Gastrocnemius medialis (tissue), 4 donors: ENCODE measurements around the gene VEZF1. TPM values are rescaled to one million over a fixed set of nuclear protein-coding genes. Genes with fewer than 3 reads are reported as not detected.

ENCODE experiments used
- ATAC-seq, 2 donors: fragments of 150-250 bp; one replicate each; pipeline ENCODE4 v1.9.1; 2016
- DNase-seq, 2 donors: peaks; one replicate each; pipeline ENCODE4 v3.0.0-alpha.2; 2019
- H3K27ac ChIP-seq, 4 donors: fragments of 200-600 bp; sonication (generic); 1 replicate in 1 of 4; 2 replicates in 3 of 4; pipeline ENCODE4 v1.5.1; 2016 to 2018; ENCODE audit warnings: mild to moderate bottlenecking in 2 of 4, moderate library complexity in 1 of 4
- H3K27me3 ChIP-seq, 3 donors: fragments of 200-600 bp; sonication (generic) in 2 of 3; 1 replicate in 1 of 3; 2 replicates in 2 of 3; pipeline versions ENCODE4 v1.5.1 to v1.6.0; 2016 to 2019; ENCODE audit warnings: mild to moderate bottlenecking in 1 of 3, moderate library complexity in 1 of 3
- H3K36me3 ChIP-seq, 2 donors: fragments of 200-600 bp; sonication (generic) in 1 of 2; one replicate each; pipeline ENCODE4 v1.5.1; 2017 to 2018
- H3K4me1 ChIP-seq, 2 donors: fragments of 200-600 bp; sonication (generic) in 1 of 2; one replicate each; pipeline ENCODE4 v1.5.1; 2016 to 2017; ENCODE audit warnings: mild to moderate bottlenecking in 2 of 2
- H3K4me3 ChIP-seq, 4 donors: fragments of 200-600 bp; sonication (generic) in 3 of 4; 1 replicate in 1 of 4; 2 replicates in 3 of 4; pipeline ENCODE4 v1.5.1; 2016 to 2019; ENCODE audit warnings: mild to moderate bottlenecking in 2 of 4
- H3K9me3 ChIP-seq, 3 donors: fragments of 200-600 bp; sonication (generic) in 2 of 3; 1 replicate in 1 of 3; 2 replicates in 2 of 3; pipeline ENCODE4 v1.5.1; 2016 to 2019
- POLR2A ChIP-seq, 2 donors: fragments of 450-650 bp; IDR thresholded peaks; one replicate each; pipeline ENCODE4 v1.6.1; 2017; ENCODE audit warnings: antibody characterized with exemption in 2 of 2, mild to moderate bottlenecking in 2 of 2, moderate library complexity in 2 of 2
- in situ Hi-C, 4 donors: fragments of 200-750 bp; cut with MboI; loops; one replicate each; pipeline versions ENCODE4 v1.15.0 to v1.8.0; 2017; ENCODE audit warnings: low sequenced_read_pairs in 4 of 4
- intact Hi-C: fragments of 100-400 bp; cut with DNase I; formaldehyde crosslinking; loops from one replicate; pipeline ENCODE4 v1.15.1; 2023; ENCODE audit warnings: low total_unique reads
- total RNA-seq, 4 donors: library from RNA; depleted of rRNA; stranded (reverse); fragments of >200 nt; gene quantifications; one replicate each; pipeline versions ENCODE4 v1.1.0 to v1.2.3, GENCODE V29; 2016
- TF ChIP-seq, protein P1 (sequence below), 5 experiments: fragments of 450-650 bp in 3 of 5; fragments of 200-600 bp in 2 of 5; sonication (generic) in 2 of 5; IDR thresholded peaks in 4 of 5; conservative IDR thresholded peaks in 1 of 5; 1 replicate in 4 of 5; 2 replicates in 1 of 5; pipeline ENCODE4 v1.5.1; 2016 to 2019; ENCODE audit warnings: antibody characterized with exemption in 5 of 5, mild to moderate bottlenecking in 3 of 5, moderate library complexity in 3 of 5

VEZF1 gene
- total RNA-seq, 4 donors from 2014 or later, result 99.9 to 137 (median 106) TPM

DNA sequence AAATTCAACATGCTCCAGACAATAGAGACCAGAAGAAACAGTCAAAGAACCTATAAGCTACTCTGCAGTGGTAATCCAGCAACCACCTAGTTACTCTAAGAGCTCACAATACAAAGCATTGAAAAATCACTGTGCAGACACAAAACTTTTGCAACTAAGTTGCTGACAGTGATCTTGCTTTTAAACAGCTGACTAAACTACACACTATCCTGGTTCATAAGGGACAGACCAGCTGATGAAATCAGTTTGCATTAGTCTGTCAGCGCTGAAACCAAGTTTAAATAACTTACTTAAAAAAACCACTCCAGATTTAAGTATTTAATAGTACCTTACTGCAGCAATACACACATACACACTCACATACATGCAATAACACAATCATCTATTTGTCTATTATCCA lies 4.6 kb downstream of the VEZF1 start:
- ATAC-seq (no peak), DNase-seq (no peak)
- in situ Hi-C loops, result loop anchor here in 2 of 4 donors (25.0 kb wide), 3 partner anchors 396 to 896 kb away; partner anchors contain the start of genes AKAP1 (in 1 of the 2) and MSI2 (in 1 of the 2)
- H3K4me1 ChIP-seq, result peaks cover 71 to 73% of the 10 kb centered on the region in 2 donors
- TF ChIP-seq, protein P1, sequence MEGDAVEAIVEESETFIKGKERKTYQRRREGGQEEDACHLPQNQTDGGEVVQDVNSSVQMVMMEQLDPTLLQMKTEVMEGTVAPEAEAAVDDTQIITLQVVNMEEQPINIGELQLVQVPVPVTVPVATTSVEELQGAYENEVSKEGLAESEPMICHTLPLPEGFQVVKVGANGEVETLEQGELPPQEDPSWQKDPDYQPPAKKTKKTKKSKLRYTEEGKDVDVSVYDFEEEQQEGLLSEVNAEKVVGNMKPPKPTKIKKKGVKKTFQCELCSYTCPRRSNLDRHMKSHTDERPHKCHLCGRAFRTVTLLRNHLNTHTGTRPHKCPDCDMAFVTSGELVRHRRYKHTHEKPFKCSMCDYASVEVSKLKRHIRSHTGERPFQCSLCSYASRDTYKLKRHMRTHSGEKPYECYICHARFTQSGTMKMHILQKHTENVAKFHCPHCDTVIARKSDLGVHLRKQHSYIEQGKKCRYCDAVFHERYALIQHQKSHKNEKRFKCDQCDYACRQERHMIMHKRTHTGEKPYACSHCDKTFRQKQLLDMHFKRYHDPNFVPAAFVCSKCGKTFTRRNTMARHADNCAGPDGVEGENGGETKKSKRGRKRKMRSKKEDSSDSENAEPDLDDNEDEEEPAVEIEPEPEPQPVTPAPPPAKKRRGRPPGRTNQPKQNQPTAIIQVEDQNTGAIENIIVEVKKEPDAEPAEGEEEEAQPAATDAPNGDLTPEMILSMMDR (IDR thresholded peaks at IDR 0.05 in 4 of 5, conservative IDR thresholded peaks at IDR 0.05 in 1 of 5), result no peak
- TF ChIP-seq POLR2A (IDR thresholded peaks at IDR 0.05), result no peak
- H3K9me3 ChIP-seq, result no peaks in the 10 kb centered on the region
- peak overlapping the region; percentile 95 to 99 (median 98) for H3K27ac ChIP-seq
- peaks cover 0 to 39% of the 10 kb centered on the region in 2 donors for H3K36me3 ChIP-seq
- peak overlapping the region in 1 of 4 donors; percentile 14 for H3K4me3 ChIP-seq
- intact Hi-C loops, result no loop called here
- H3K27me3 ChIP-seq, result no peaks in the 10 kb centered on the region

GRCh38 chr17:57982452-57983170 lies 5.4 kb downstream of the VEZF1 start:
- H3K4me1 ChIP-seq, result peaks cover 75 to 81% of the 10 kb centered on the region in 2 donors
- peak in 1 of 2 donors; percentile 36 for DNase-seq
- intact Hi-C loops (no loop called here), in situ Hi-C loops (loop anchor here in 2 of 4 donors (25.0 kb wide), 3 partner anchors 395 to 895 kb away; partner anchors contain the start of genes AKAP1 (in 1 of the 2) and MSI2 (in 1 of the 2))
- H3K4me3 ChIP-seq, result peak overlapping the region in 3 of 4 donors; percentile 5 to 14 (median 11)
- no peaks in the 10 kb centered on the region for H3K9me3 ChIP-seq
- peaks cover 0 to 47% of the 10 kb centered on the region in 2 donors for H3K36me3 ChIP-seq
- H3K27me3 ChIP-seq, result no peaks in the 10 kb centered on the region
- TF ChIP-seq, protein P1 (IDR thresholded peaks at IDR 0.05 in 4 of 5, conservative IDR thresholded peaks at IDR 0.05 in 1 of 5), result no peak
- no peak for TF ChIP-seq POLR2A (IDR thresholded peaks at IDR 0.05)
- no peak for ATAC-seq
- peak overlapping the region; percentile 95 to 99 (median 98) for H3K27ac ChIP-seq

DNA sequence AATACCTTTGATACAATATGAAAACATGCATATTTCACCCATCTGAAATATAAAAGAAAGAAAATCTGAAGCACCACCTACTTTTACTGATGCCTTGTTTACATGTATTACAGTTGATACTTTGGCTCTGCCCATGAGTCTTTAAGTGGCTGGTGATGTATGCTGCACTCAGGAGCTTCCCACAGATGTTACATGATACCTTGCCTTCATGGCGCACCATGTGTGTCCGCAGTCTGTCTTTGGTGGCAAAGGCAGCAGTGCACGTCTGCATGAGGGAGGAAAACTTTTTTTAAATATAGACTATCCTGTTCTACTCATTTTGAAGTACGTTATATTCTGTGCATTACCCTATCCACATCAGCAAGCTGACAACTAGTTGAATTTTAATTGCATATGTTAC lies 7.5 kb downstream of the VEZF1 start:
- peak in 1 of 2 donors; percentile 40 for ATAC-seq
- no peak overlapping the region for H3K4me3 ChIP-seq
- in situ Hi-C loops, result loop anchor here in 2 of 4 donors (25.0 kb wide), 3 partner anchors 393 to 893 kb away; partner anchors contain the start of genes AKAP1 (in 1 of the 2) and MSI2 (in 1 of the 2)

GRCh38 chr17:57979076-57979475 lies 9.0 kb downstream of the VEZF1 start:
- intact Hi-C loops (no loop called here), in situ Hi-C loops (loop anchor here in 2 of 4 donors (25.0 kb wide), 3 partner anchors 392 to 892 kb away; partner anchors contain the start of genes AKAP1 (in 1 of the 2) and MSI2 (in 1 of the 2))
- peaks cover 66 to 89% of the 10 kb centered on the region in 2 donors for H3K4me1 ChIP-seq
- DNase-seq (no peak), ATAC-seq (no peak)
- H3K27me3 ChIP-seq, result no peaks in the 10 kb centered on the region
- H3K36me3 ChIP-seq, result peaks cover 0 to 73% of the 10 kb centered on the region in 2 donors
- no peak for TF ChIP-seq POLR2A (IDR thresholded peaks at IDR 0.05)
- TF ChIP-seq, protein P1 (IDR thresholded peaks at IDR 0.05 in 4 of 5, conservative IDR thresholded peaks at IDR 0.05 in 1 of 5), result no peak
- H3K9me3 ChIP-seq, result no peaks in the 10 kb centered on the region
- peak overlapping the region; percentile 2 to 99 (median 64) for H3K27ac ChIP-seq
- no peak overlapping the region for H3K4me3 ChIP-seq

More for the DNA sequence above, 7.5 kb downstream of the VEZF1 start:
- H3K9me3 ChIP-seq, result no peaks in the 10 kb centered on the region
- peaks cover 0 to 65% of the 10 kb centered on the region in 2 donors for H3K36me3 ChIP-seq
- H3K4me1 ChIP-seq, result peaks cover 72 to 92% of the 10 kb centered on the region in 2 donors
- no peaks in the 10 kb centered on the region for H3K27me3 ChIP-seq
- no peak for DNase-seq
- TF ChIP-seq POLR2A (IDR thresholded peaks at IDR 0.05), result no peak
- TF ChIP-seq, protein P1 (IDR thresholded peaks at IDR 0.05 in 4 of 5, conservative IDR thresholded peaks at IDR 0.05 in 1 of 5), result no peak
- peak overlapping the region; percentile 13 to 99 (median 35) for H3K27ac ChIP-seq
- intact Hi-C loops, result no loop called here
